HG03558 (cell line): ENCODE results near the gene HMGCS2.
"Not testable (repeated sequence)": the region's sequence is repeated elsewhere in the genome, so short reads cannot be mapped to it uniquely, and the experiment has no call there.

Experiments used
- ATAC-seq: cut with Tn5 transposase; IDR thresholded peaks from one replicate; pipeline ENCODE4 v1.9.1; 2021; ENCODE audit warnings: moderate number of reproducible peaks; ENCODE audit not compliant: unreplicated experiment; ENCODE audit errors: extremely low read depth

Gene HMGCS2

GRCh38 chr1:119706599-119706998 is 62.1 kb downstream of the HMGCS2 start:
- not testable (repeated sequence) for ATAC-seq

- ATAC-seq, result no peak
These were observed 64.8 kb downstream of the HMGCS2 start for GRCh38 chr1:119703666-119704450.

- no peak for ATAC-seq
These were observed 66.3 kb downstream of the HMGCS2 start for GRCh38 chr1:119702384-119702783.

GRCh38 chr1:119701659-119702058 is 67.0 kb downstream of the HMGCS2 start:
- ATAC-seq, result no peak

- no peak for ATAC-seq
These were observed 68.4 kb downstream of the HMGCS2 start for GRCh38 chr1:119700326-119700725.
